Endothelial cell of umbilical vein (primary cell): Measurements from ENCODE around the gene FAM114A1. TPM values are rescaled to one million over a fixed set of nuclear protein-coding genes. Genes with fewer than 3 reads are reported as not detected.

Source experiments
- BruUV-seq: library from RNA; stranded (reverse); fragments of 400-500 nt; replicated peaks from 2 replicates; lab custom pipeline; 2021; lab: Mats Ljungman, UMichigan
- CTCF ChIA-PET: fragments of 300-600, 350-600 bp; sonication (Branson Sonifier 250); formaldehyde crosslinking; loops from one replicate; lab custom pipeline; 2021; ENCODE audit warnings: antibody characterized with exemption, inconsistent platforms; lab: Charles Lee
- POLR2A ChIA-PET: fragments of 300-600, 350-600 bp; sonication (Branson Sonifier 250); formaldehyde crosslinking; loops from one replicate; lab custom pipeline; 2021; ENCODE audit warnings: antibody characterized with exemption, inconsistent platforms; lab: Charles Lee
- DNase-seq: peaks from one replicate; pipeline ENCODE4 v3.0.0-alpha.2; 2011; ENCODE audit warnings: low read depth, low spot score
- FAIRE-seq: peaks from 2 replicates; lab custom pipeline; 2011; peaks lifted over from hg19 to GRCh38; lab: Jason Lieb, UNC
- H2AFZ ChIP-seq: 2 replicates; pipeline ENCODE4 v1.6.0; 2012; ENCODE audit warnings: low read depth, low read length, control low read depth, inconsistent platforms
- H3K27ac ChIP-seq: 2 replicates; pipeline ENCODE4 v1.5.1; 2011; ENCODE audit warnings: low read depth, mild to moderate bottlenecking, control low read depth, low read length, moderate library complexity; ENCODE audit not compliant: insufficient read depth
- H3K27me3 ChIP-seq, 2 experiments: 2 replicates each; pipeline versions ENCODE4 v1.6.0 to v1.6.1; 2011; ENCODE audit warnings: low read length in 2 of 2, mixed read lengths in 1 of 2; ENCODE audit not compliant: control insufficient read depth in 2 of 2, insufficient read depth in 2 of 2
- H3K36me3 ChIP-seq, 2 experiments: 2 replicates in 1 of 2; 3 replicates in 1 of 2; pipeline ENCODE4 v1.5.1; 2011; ENCODE audit warnings: low read length in 2 of 2, mild to moderate bottlenecking in 1 of 2, moderate library complexity in 1 of 2; ENCODE audit not compliant: control insufficient read depth in 2 of 2, insufficient read depth in 2 of 2; ENCODE audit errors: extremely low read depth in 1 of 2
- H3K4me1 ChIP-seq: 3 replicates; pipeline ENCODE4 v1.5.1; 2011; ENCODE audit warnings: mild to moderate bottlenecking, low read length; ENCODE audit not compliant: control insufficient read depth, insufficient read depth; ENCODE audit errors: extremely low read depth
- H3K4me2 ChIP-seq: 2 replicates; pipeline ENCODE4 v1.6.1; 2011; ENCODE audit warnings: low read length, control low read depth, mixed read lengths; ENCODE audit not compliant: insufficient read depth
- H3K4me3 ChIP-seq, 3 experiments: fragments of 200-600 bp in 1 of 3; sonication (generic), shearing (Covaris generic) in 1 of 3; replicated peaks in 1 of 3; 2 replicates each; pipeline ENCODE4 v1.5.1; 2011 to 2016; ENCODE audit warnings: control low read depth in 3 of 3, low read length in 3 of 3, mild to moderate bottlenecking in 2 of 3, inconsistent platforms in 1 of 3, low read depth in 1 of 3, moderate library complexity in 1 of 3; ENCODE audit not compliant: insufficient read depth in 1 of 3
- H3K79me2 ChIP-seq: 2 replicates; pipeline ENCODE4 v1.6.0; 2012; ENCODE audit warnings: low read length, inconsistent platforms; ENCODE audit not compliant: control insufficient read depth, insufficient read depth
- H3K9ac ChIP-seq: replicated peaks from 2 replicates; pipeline ENCODE3; 2011; ENCODE audit warnings: low read length, control low read depth; ENCODE audit not compliant: insufficient read depth; ENCODE audit errors: extremely low read depth
- H3K9me1 ChIP-seq: replicated peaks from 3 replicates; pipeline ENCODE4 v1.6.0; 2011; ENCODE audit warnings: mild to moderate bottlenecking, low read length; ENCODE audit not compliant: control insufficient read depth, insufficient read depth; ENCODE audit errors: extremely low read depth
- H3K9me3 ChIP-seq: replicated peaks from 2 replicates; pipeline ENCODE4 v1.5.1; 2012; ENCODE audit warnings: low read length, inconsistent platforms; ENCODE audit not compliant: control insufficient read depth, insufficient read depth
- H4K20me1 ChIP-seq: replicated peaks from 2 replicates; pipeline ENCODE3; 2011; ENCODE audit warnings: mild to moderate bottlenecking, low read length; ENCODE audit not compliant: control insufficient read depth, insufficient read depth; ENCODE audit errors: extremely low read depth
- EZH2 ChIP-seq: IDR thresholded peaks from 2 replicates; pipeline ENCODE4 v1.6.1; 2012; ENCODE audit warnings: borderline replicate concordance, low read depth, mild to moderate bottlenecking, moderate library complexity, low read length, inconsistent platforms; ENCODE audit not compliant: severe bottlenecking
- FOS ChIP-seq: IDR thresholded peaks from 2 replicates; pipeline ENCODE4 v1.6.1; 2011; ENCODE audit warnings: mild to moderate bottlenecking, low read length, moderate library complexity, borderline replicate concordance; ENCODE audit not compliant: insufficient read depth
- JUN ChIP-seq: IDR thresholded peaks from 2 replicates; pipeline ENCODE4 v1.6.1; 2011; ENCODE audit warnings: borderline replicate concordance, low read depth; ENCODE audit not compliant: insufficient read length, insufficient read depth
- MAX ChIP-seq: IDR thresholded peaks from 2 replicates; pipeline ENCODE4 v1.6.1; 2011; ENCODE audit not compliant: insufficient read depth, insufficient read length
- MYC ChIP-seq: IDR thresholded peaks from one replicate; pipeline ENCODE4 v1.6.1; 2011; ENCODE audit warnings: mild to moderate bottlenecking, low read depth, low read length
- POLR2A ChIP-seq: IDR thresholded peaks from 2 replicates; pipeline ENCODE4 v1.6.1; 2012; ENCODE audit warnings: low read depth, mild to moderate bottlenecking, control low read depth, low read length
- POLR2AphosphoS5 ChIP-seq: IDR thresholded peaks from 2 replicates; pipeline ENCODE4 v1.6.1; 2012; ENCODE audit warnings: low read depth, mild to moderate bottlenecking, control low read depth, low read length, moderate library complexity; ENCODE audit not compliant: insufficient read depth
- dilution Hi-C: fragments of 300-500 bp; cut with MboI; formaldehyde crosslinking; loops from one replicate; pipeline ENCODE4 v1.15.0; 2019; ENCODE audit warnings: low sequenced_read_pairs; ENCODE audit not compliant: extremely low pct_ligation_motif_present
- intact Hi-C: fragments of 100-400 bp; cut with micrococcal nuclease; formaldehyde crosslinking; loops from one replicate; pipeline ENCODE4 v1.10.0; 2022
- polyA plus RNA-seq, 4 experiments: library from polyadenylated mRNA; depleted of rRNA in 3 of 4; stranded (reverse) in 3 of 4; unstranded in 1 of 4; fragments of >200 nt; gene quantifications; 2 replicates each; pipeline versions ENCODE4 v1.2.1 to v1.2.3, GENCODE V29; 2011 to 2012; ENCODE audit warnings: missing spikeins in 1 of 4
- total RNA-seq: library from RNA; stranded (reverse); gene quantifications from 2 replicates; pipeline ENCODE4 v1.2.3, GENCODE V29; 2021

The FAM114A1 gene
- total and polyA plus RNA-seq, 2 donors (not counting 3 experiments of a cell fraction or from before 2014, with no cell fraction given), result 99.2 to 118 TPM

- Histone ChIP-seq H3K79me2 (peaks cover 65% of the 10 kb centered on the region), H2AFZ (no peak overlapping the region), H3K27ac (no peak overlapping the region), H3K9ac (no peak overlapping the region), H3K4me1 (peaks cover 18% of the 10 kb centered on the region), H3K9me1 (no peaks in the 10 kb centered on the region), H3K27me3 (no peaks in the 10 kb centered on the region), H3K4me3 (no peak overlapping the region), H3K4me2 (no peak overlapping the region), H3K36me3 (peaks cover 15 to 20% of the 10 kb centered on the region in 2 experiments), H3K9me3 (no peaks in the 10 kb centered on the region), H4K20me1 (no peaks in the 10 kb centered on the region)
- ChIA-PET CTCF (interaction anchor here (1.0 to 1.6 kb wide), 5 partner anchors 11 to 114 kb away, joined by 3 to 6 read pairs (median 4); no protein-coding TSS in a partner anchor), POLR2A (no interaction called here)
- FAIRE-seq (no peak), DNase-seq (no peak)
- no TSS peak for BruUV-seq
- intact Hi-C loops, result no loop called here
- no peak for TF ChIP-seq FOS
- no peak for TF ChIP-seq POLR2AphosphoS5
- dilution Hi-C loops, result no loop called here
Measured at GRCh38 chr4:38873290-38873944, 5.8 kb downstream of the FAM114A1 start.

- intact Hi-C loops, result no loop called here
- no peaks in the 10 kb centered on the region for H3K9me1 ChIP-seq
- no peak overlapping the region for H3K4me3 ChIP-seq
- no peak overlapping the region for H2AFZ ChIP-seq
- no peaks in the 10 kb centered on the region for H3K9me3 ChIP-seq
- no peak for DNase-seq
- no peak overlapping the region for H3K4me2 ChIP-seq
- no TSS peak for BruUV-seq
- no peak for FAIRE-seq
- no peak overlapping the region for H3K9ac ChIP-seq
- peaks cover 43% of the 10 kb centered on the region for H3K79me2 ChIP-seq
- dilution Hi-C loops, result no loop called here
- no peaks in the 10 kb centered on the region for H3K4me1 ChIP-seq
- CTCF ChIA-PET, result interaction anchor here (1.2 kb wide), 1 partner anchor 12 kb away, joined by 3 read pairs; no protein-coding TSS in a partner anchor
- no peaks in the 10 kb centered on the region for H3K27me3 ChIP-seq
- TF ChIP-seq POLR2AphosphoS5, result no peak
- no peak for TF ChIP-seq MAX
- TF ChIP-seq MYC, result no peak
- no peak for TF ChIP-seq JUN
- no peak for TF ChIP-seq EZH2
- TF ChIP-seq POLR2A, result no peak
- no peak for TF ChIP-seq FOS
- POLR2A ChIA-PET, result interaction anchor here (0.7 kb wide), 1 partner anchor 1805 kb away, joined by 3 read pairs; no protein-coding TSS in a partner anchor
- H3K27ac ChIP-seq, result no peak overlapping the region
- H4K20me1 ChIP-seq, result no peaks in the 10 kb centered on the region
- H3K36me3 ChIP-seq, result peaks cover 19 to 24% of the 10 kb centered on the region in 2 experiments
Measured at GRCh38 chr4:38876636-38877035, 9.0 kb downstream of the FAM114A1 start.
